Upper lobe of left lung (tissue), 6 donors: ENCODE results near the gene HSD11B2. TPM values are rescaled to one million over a fixed set of nuclear protein-coding genes. Genes with fewer than 3 reads are reported as not detected.
"Not testable (repeated sequence)": the region's sequence is repeated elsewhere in the genome, so short reads cannot be mapped to it uniquely, and the experiment has no call there.

ENCODE experiments used
- ATAC-seq, 2 donors: fragments of 200-7000 bp; cut with Tn5 transposase; one replicate each; pipeline ENCODE4 v1.9.1; 2022; ENCODE audit warnings: mild to moderate bottlenecking in 2 of 2, moderate library complexity in 2 of 2; ENCODE audit not compliant: low FRiP score in 2 of 2
- DNase-seq, 2 donors: peaks; one replicate each; pipeline ENCODE4 v3.0.0-alpha.2; 2019 to 2020
- H3K27ac ChIP-seq, 4 donors: fragments of 200-600 bp; sonication (generic); one replicate each; pipeline ENCODE4 v1.5.1; 2016 to 2019
- H3K27me3 ChIP-seq, 4 donors: fragments of 200-600 bp; sonication (generic); one replicate each; pipeline ENCODE4 v1.5.1; 2017 to 2019
- H3K36me3 ChIP-seq, 4 donors: fragments of 200-600 bp; sonication (generic); one replicate each; pipeline ENCODE4 v1.5.1; 2016 to 2019
- H3K4me1 ChIP-seq, 4 donors: fragments of 200-600 bp; sonication (generic); one replicate each; pipeline ENCODE4 v1.5.1; 2018 to 2019
- H3K4me3 ChIP-seq, 4 donors: fragments of 200-600 bp; sonication (generic); one replicate each; pipeline ENCODE4 v1.5.1; 2017 to 2019; ENCODE audit warnings: mild to moderate bottlenecking in 2 of 4, moderate library complexity in 1 of 4
- H3K9me3 ChIP-seq, 4 donors: fragments of 200-600 bp; sonication (generic); one replicate each; pipeline ENCODE4 v1.5.1; 2018 to 2019
- EP300 ChIP-seq, 4 donors: sonication (generic); formaldehyde crosslinking; IDR thresholded peaks; one replicate each; pipeline ENCODE4 v1.5.1; 2017; ENCODE audit warnings: antibody characterized with exemption in 4 of 4, control low read depth in 2 of 4
- POLR2A ChIP-seq, 4 donors: fragments of 450-650 bp; IDR thresholded peaks; one replicate each; pipeline ENCODE4 v1.5.1; 2016 to 2017; ENCODE audit warnings: antibody characterized with exemption in 4 of 4, mild to moderate bottlenecking in 2 of 4
- POLR2AphosphoS5 ChIP-seq, 2 donors: sonication (generic); formaldehyde crosslinking; IDR thresholded peaks; one replicate each; pipeline ENCODE4 v1.5.1; 2017; ENCODE audit warnings: antibody characterized with exemption in 2 of 2
- WGBS, 2 donors: methylation state at CpG; one replicate each; pipeline ENCODE4 v1.1.5; 2017 to 2018; 5-methylcytosine and 5-hydroxymethylcytosine counted together
- total RNA-seq, 6 donors: library from RNA; depleted of rRNA in 4 of 6; stranded (reverse); fragments of >200 nt in 4 of 6; gene quantifications; one replicate each; pipeline versions ENCODE4 v1.1.0 to v1.2.1, GENCODE V29; 2016 to 2021
- TF ChIP-seq, protein P1 (sequence below), 6 experiments: fragments of 450-650 bp in 4 of 6; fragments of 200-600 bp in 2 of 6; sonication (generic) in 2 of 6; IDR thresholded peaks; one replicate each; pipeline ENCODE4 v1.5.1; 2016 to 2019; ENCODE audit warnings: antibody characterized with exemption in 6 of 6
- donor health status: DM: no; HTN: no; CAD: no; lungs with moderate emphysema.
- donor health status: DM: no; HTN: yes; CAD: no; lungs with severe emphysema.

Gene HSD11B2
- total RNA-seq, 6 donors from 2014 or later = 0.78 to 5.0 (median 1.6) TPM

DNA sequence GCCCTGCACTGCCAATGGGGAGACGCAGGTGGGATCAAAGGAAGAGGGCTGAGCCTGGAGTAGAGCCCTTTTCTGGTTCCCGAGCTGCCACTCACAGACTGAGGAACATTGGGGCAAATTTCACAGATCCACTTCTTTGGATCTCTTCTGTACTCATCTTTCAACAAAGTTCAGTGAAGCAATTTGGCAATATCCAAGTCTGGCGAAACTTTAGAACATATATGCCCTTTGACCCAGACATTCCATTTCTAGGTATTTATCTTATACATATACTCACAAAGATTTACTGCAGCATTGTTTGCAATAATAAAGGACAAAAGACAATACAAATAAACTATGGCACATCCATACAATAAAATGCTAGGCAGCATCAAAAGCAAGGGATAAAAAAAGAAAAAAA, 19.6 kb upstream of the HSD11B2 start:
- DNase-seq (no peak), ATAC-seq (no peak)
- no peak overlapping the region for H3K27ac ChIP-seq
- TF ChIP-seq, protein P1, sequence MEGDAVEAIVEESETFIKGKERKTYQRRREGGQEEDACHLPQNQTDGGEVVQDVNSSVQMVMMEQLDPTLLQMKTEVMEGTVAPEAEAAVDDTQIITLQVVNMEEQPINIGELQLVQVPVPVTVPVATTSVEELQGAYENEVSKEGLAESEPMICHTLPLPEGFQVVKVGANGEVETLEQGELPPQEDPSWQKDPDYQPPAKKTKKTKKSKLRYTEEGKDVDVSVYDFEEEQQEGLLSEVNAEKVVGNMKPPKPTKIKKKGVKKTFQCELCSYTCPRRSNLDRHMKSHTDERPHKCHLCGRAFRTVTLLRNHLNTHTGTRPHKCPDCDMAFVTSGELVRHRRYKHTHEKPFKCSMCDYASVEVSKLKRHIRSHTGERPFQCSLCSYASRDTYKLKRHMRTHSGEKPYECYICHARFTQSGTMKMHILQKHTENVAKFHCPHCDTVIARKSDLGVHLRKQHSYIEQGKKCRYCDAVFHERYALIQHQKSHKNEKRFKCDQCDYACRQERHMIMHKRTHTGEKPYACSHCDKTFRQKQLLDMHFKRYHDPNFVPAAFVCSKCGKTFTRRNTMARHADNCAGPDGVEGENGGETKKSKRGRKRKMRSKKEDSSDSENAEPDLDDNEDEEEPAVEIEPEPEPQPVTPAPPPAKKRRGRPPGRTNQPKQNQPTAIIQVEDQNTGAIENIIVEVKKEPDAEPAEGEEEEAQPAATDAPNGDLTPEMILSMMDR (IDR thresholded peaks at IDR 0.05) = no peak
- no peak for TF ChIP-seq POLR2AphosphoS5 (IDR thresholded peaks at IDR 0.05)
- no peak for TF ChIP-seq EP300 (IDR thresholded peaks at IDR 0.05)
- no peak for TF ChIP-seq POLR2A (IDR thresholded peaks at IDR 0.05)
- 93 to 96% methylated on average over 3 of the region's 3 CpGs for WGBS, 2 donors
- H3K27me3 ChIP-seq = no peaks in the 10 kb centered on the region
- H3K4me1 ChIP-seq = peaks cover 16 to 21% (median 18%) of the 10 kb centered on the region in 4 donors
- H3K4me3 ChIP-seq = no peak overlapping the region
- no peaks in the 10 kb centered on the region for H3K9me3 ChIP-seq
- H3K36me3 ChIP-seq = no peaks in the 10 kb centered on the region

GRCh38 chr16:67412294-67412693, 18.6 kb upstream of the HSD11B2 start:
- no peak for ATAC-seq
- no peak for DNase-seq
- H3K4me1 ChIP-seq = peaks cover 21 to 29% (median 23%) of the 10 kb centered on the region in 4 donors
- no peaks in the 10 kb centered on the region for H3K36me3 ChIP-seq
- TF ChIP-seq, protein P1 (IDR thresholded peaks at IDR 0.05) = no peak
- TF ChIP-seq POLR2AphosphoS5 (IDR thresholded peaks at IDR 0.05) = no peak
- no peak for TF ChIP-seq EP300 (IDR thresholded peaks at IDR 0.05)
- TF ChIP-seq POLR2A (IDR thresholded peaks at IDR 0.05) = no peak
- no peak overlapping the region for H3K27ac ChIP-seq
- H3K4me3 ChIP-seq = no peak overlapping the region
- no peaks in the 10 kb centered on the region for H3K9me3 ChIP-seq
- 29 to 38% methylated on average over 2 of the region's 2 CpGs for WGBS, 2 donors
- no peaks in the 10 kb centered on the region for H3K27me3 ChIP-seq

GRCh38 chr16:67413978-67414911, 16.7 kb upstream of the HSD11B2 start:
- ATAC-seq (no peak), DNase-seq (no peak)
- no peaks in the 10 kb centered on the region for H3K36me3 ChIP-seq
- no peaks in the 10 kb centered on the region for H3K27me3 ChIP-seq
- no peaks in the 10 kb centered on the region for H3K9me3 ChIP-seq
- H3K4me1 ChIP-seq = peaks cover 21 to 29% (median 23%) of the 10 kb centered on the region in 4 donors
- no peak overlapping the region for H3K4me3 ChIP-seq
- WGBS, 2 donors = 47 to 67% methylated on average over 6 of the region's 6 CpGs
- no peak for TF ChIP-seq POLR2A (IDR thresholded peaks at IDR 0.05)
- TF ChIP-seq EP300 (IDR thresholded peaks at IDR 0.05) = no peak
- peak overlapping the region in 3 of 4 donors; percentile 7 to 39 (median 27) for H3K27ac ChIP-seq

DNA sequence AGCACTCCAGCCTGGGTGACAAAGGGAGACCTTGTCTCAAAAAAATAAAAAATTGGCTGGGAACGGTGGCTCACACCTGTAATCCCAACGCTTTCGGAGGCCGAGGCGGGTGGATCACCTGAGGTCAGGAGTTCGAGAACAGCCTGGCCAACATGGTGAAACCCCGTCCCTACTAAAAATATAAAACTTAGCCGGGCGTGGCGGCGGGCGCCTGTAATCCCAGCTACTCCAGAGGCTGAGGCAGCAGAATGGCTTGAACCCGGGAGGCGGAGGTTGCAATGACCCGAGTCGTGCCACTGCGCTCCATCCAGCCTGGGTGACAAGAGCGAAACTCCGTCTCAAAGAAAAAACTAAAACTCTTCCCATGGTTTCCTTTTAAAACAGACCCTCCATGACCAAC, 15.5 kb upstream of the HSD11B2 start:
- peak overlapping the region; percentile 73 to 94 (median 79) for H3K4me3 ChIP-seq
- peak overlapping the region; percentile 84 to 97 (median 89) for H3K27ac ChIP-seq
- 83 to 91% methylated on average over 19 of the region's 19 CpGs for WGBS, 2 donors
- peaks cover 21 to 29% (median 23%) of the 10 kb centered on the region in 4 donors for H3K4me1 ChIP-seq
- not testable (repeated sequence) for H3K36me3 ChIP-seq, ATAC-seq, H3K9me3 ChIP-seq, H3K27me3 ChIP-seq
- DNase-seq = peak in 1 of 2 donors; percentile 59

DNA sequence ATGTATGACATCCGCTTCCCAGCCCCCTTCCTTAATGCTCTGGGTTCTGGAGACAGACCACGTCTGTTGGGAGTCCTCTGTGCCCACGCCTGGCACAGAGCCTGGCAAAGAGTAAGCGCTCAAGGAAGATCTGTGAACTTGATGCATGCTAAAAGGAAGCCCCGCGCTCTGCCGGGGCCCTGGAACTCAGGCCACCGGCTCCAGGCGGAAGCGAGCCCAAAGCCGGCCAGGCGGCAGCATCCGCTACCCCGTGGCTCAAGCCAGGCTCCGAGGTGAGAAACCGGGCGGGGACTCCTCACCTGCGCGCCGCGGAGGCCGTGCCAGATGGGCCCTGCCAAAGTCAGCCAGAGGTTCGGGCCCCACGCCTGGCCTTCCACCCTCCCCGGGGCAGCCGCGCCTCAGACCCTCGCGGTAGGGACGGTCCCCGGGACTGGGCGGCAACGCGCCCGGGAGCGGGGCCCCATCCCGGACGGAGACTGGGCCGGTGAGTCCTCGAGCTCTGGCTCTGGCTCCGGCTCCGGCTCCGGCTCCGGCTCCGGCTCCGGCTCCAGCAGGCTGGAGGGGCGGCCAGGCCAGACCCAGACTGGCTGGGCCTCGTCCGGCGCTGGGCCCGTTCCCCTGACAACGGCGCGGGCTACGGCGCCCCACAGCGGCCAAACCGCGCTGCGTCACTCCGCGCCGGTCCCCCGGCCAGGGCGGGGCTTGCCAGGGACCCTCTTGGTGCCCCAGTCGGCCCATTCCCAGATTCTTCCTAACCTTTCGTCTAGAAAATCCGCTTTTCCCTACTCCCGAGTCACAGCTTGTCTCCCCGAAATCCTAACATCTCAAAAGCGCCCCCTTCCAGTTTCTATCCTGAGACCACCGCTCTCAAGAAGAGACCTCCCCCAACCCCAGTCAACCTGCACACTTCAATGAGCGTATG, 14.8 kb upstream of the HSD11B2 start, which contains the start of gene ZDHHC1:
TSS of gene ZDHHC1 (minus strand) at position 606 of the 922 bp plus-strand sequence. CDS start 8,702 bp downstream, outside the sequence.
- 4 to 7% methylated on average over 10 to 22 of the region's 73 CpGs for WGBS, 2 donors
- DNase-seq (peak; percentile 73 to 96), ATAC-seq (peak; percentile 91 to 98)
- peak within 1 kb of the TSS; percentile 84 to 97 (median 89) for H3K27ac ChIP-seq
- no peaks in the 10 kb centered on the region for H3K9me3 ChIP-seq
- H3K4me3 ChIP-seq = peak within 1 kb of the TSS; percentile 73 to 94 (median 79)
- H3K4me1 ChIP-seq = peaks cover 21 to 29% (median 23%) of the 10 kb centered on the region in 4 donors
- TF ChIP-seq, protein P1 (IDR thresholded peaks at IDR 0.05) = peak; percentile 63 to 78 (median 72)
- TF ChIP-seq EP300 (IDR thresholded peaks at IDR 0.05) (no peak), POLR2AphosphoS5 (IDR thresholded peaks at IDR 0.05) (peak in 1 of 2 donors; percentile 64), POLR2A (IDR thresholded peaks at IDR 0.05) (peak in 2 of 4 donors; percentile 57 to 66)
- H3K27me3 ChIP-seq = no peaks in the 10 kb centered on the region
- H3K36me3 ChIP-seq = no peaks in the 10 kb centered on the region
